Stomach (tissue), 4 donors: ENCODE results near the gene ZNF667.

Experiments used
- POLR2A ChIP-seq, 4 donors: fragments of 450-650 bp; IDR thresholded peaks; one replicate each; pipeline ENCODE4 v1.6.1; 2016; ENCODE audit warnings: antibody characterized with exemption in 4 of 4, control low read depth in 2 of 4, mild to moderate bottlenecking in 1 of 4, moderate library complexity in 1 of 4
- POLR2AphosphoS5 ChIP-seq, 3 donors: sonication (generic); formaldehyde crosslinking; IDR thresholded peaks; one replicate each; pipeline ENCODE4 v1.6.1; 2016; ENCODE audit warnings: antibody characterized with exemption in 3 of 3
- TF ChIP-seq, protein P1 (sequence below), 7 experiments: fragments of 450-650 bp in 4 of 7; fragments of 200-600 bp in 3 of 7; sonication (generic) in 3 of 7; IDR thresholded peaks; one replicate each; pipeline ENCODE4 v1.5.1; 2016 to 2019; ENCODE audit warnings: antibody characterized with exemption in 7 of 7, control low read depth in 2 of 7, mild to moderate bottlenecking in 1 of 7

DNA sequence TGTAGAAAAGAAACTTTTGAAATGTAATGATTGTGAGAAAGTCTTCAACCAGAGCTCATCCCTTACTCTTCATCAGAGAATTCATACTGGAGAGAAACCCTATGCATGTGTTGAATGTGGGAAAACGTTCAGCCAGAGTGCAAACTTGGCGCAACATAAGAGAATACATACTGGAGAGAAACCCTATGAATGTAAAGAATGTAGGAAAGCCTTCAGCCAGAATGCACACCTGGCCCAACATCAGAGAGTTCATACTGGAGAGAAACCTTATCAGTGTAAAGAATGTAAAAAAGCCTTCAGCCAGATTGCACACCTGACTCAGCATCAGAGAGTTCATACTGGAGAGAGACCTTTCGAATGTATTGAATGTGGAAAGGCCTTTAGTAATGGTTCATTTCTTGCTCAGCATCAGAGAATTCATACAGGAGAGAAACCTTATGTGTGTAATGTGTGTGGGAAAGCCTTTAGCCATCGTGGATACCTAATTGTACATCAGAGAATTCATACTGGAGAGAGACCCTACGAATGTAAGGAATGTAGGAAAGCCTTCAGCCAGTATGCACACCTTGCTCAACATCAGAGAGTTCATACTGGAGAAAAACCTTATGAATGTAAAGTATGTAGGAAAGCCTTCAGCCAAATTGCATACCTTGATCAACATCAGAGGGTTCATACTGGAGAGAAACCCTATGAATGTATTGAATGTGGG is 53.7 kb downstream of the ZNF667 start:
- TF ChIP-seq POLR2A (IDR thresholded peaks at IDR 0.05): no peak
- TF ChIP-seq, protein P1, sequence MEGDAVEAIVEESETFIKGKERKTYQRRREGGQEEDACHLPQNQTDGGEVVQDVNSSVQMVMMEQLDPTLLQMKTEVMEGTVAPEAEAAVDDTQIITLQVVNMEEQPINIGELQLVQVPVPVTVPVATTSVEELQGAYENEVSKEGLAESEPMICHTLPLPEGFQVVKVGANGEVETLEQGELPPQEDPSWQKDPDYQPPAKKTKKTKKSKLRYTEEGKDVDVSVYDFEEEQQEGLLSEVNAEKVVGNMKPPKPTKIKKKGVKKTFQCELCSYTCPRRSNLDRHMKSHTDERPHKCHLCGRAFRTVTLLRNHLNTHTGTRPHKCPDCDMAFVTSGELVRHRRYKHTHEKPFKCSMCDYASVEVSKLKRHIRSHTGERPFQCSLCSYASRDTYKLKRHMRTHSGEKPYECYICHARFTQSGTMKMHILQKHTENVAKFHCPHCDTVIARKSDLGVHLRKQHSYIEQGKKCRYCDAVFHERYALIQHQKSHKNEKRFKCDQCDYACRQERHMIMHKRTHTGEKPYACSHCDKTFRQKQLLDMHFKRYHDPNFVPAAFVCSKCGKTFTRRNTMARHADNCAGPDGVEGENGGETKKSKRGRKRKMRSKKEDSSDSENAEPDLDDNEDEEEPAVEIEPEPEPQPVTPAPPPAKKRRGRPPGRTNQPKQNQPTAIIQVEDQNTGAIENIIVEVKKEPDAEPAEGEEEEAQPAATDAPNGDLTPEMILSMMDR (IDR thresholded peaks at IDR 0.05): no peak
- TF ChIP-seq POLR2AphosphoS5 (IDR thresholded peaks at IDR 0.05): no peak
